HG02763 (cell line): ENCODE measurements around the gene GLTP.

Source experiments
- ATAC-seq: cut with Tn5 transposase; IDR thresholded peaks from one replicate; pipeline ENCODE4 v1.9.1; 2021; ENCODE audit warnings: mild to moderate bottlenecking, moderate library complexity; ENCODE audit not compliant: unreplicated experiment

The GLTP gene

GRCh38 chr12:109803678-109804077 is 76.7 kb downstream of the GLTP start:
- no peak for ATAC-seq

- no peak for ATAC-seq
Observed at GRCh38 chr12:109802828-109803227, 77.5 kb downstream of the GLTP start.
